Common myeloid progenitor, CD34-positive (primary cell): ENCODE data around the gene SLC35A3.

Source experiments
- CTCF ChIA-PET: fragments of 350-600 bp; sonication (Branson Sonifier 250); formaldehyde crosslinking; loops from one replicate; lab custom pipeline; 2021; ENCODE audit warnings: antibody characterized with exemption; lab: Charles Lee
- POLR2A ChIA-PET: fragments of 350-600 bp; sonication (Branson Sonifier 250); formaldehyde crosslinking; loops from one replicate; lab custom pipeline; 2021; ENCODE audit warnings: antibody characterized with exemption; lab: Charles Lee
- DNase-seq, 3 donors: peaks; one replicate each; pipeline versions ENCODE4 v3.0.0 to v3.0.0-alpha.2; 2013
- H3K27ac ChIP-seq, 2 experiments: 1 replicate in 1 of 2; 2 replicates in 1 of 2; pipeline ENCODE4 v1.7.0; 2013; ENCODE audit warnings: inconsistent platforms in 2 of 2, low read length in 2 of 2, mild to moderate bottlenecking in 2 of 2, low read depth in 1 of 2, moderate library complexity in 1 of 2; ENCODE audit not compliant: severe bottlenecking in 2 of 2, insufficient read depth in 1 of 2, poor library complexity in 1 of 2
- H3K27me3 ChIP-seq, 5 experiments: replicated peaks in 2 of 5; 1 replicate in 3 of 5; 2 replicates in 2 of 5; pipeline versions ENCODE4 v1.6.1 to v1.7.0; 2013; ENCODE audit warnings: low read length in 4 of 5, mild to moderate bottlenecking in 2 of 5, moderate library complexity in 2 of 5, inconsistent platforms in 1 of 5; ENCODE audit not compliant: insufficient read depth in 5 of 5, control insufficient read depth in 4 of 5
- H3K36me3 ChIP-seq, 4 experiments: 1 replicate in 2 of 4; 2 replicates in 2 of 4; pipeline versions ENCODE4 v1.6.1 to v1.7.0; 2013; ENCODE audit warnings: low read length in 3 of 4, control low read depth in 1 of 4, mild to moderate bottlenecking in 1 of 4; ENCODE audit not compliant: control insufficient read depth in 4 of 4, insufficient read depth in 4 of 4
- H3K4me1 ChIP-seq, 4 experiments: 1 replicate in 3 of 4; 2 replicates in 1 of 4; pipeline versions ENCODE4 v1.6.1 to v1.7.1; 2013; ENCODE audit warnings: low read length in 3 of 4, mild to moderate bottlenecking in 3 of 4, control low read depth in 1 of 4, inconsistent platforms in 1 of 4, moderate library complexity in 1 of 4; ENCODE audit not compliant: control insufficient read depth in 4 of 4, insufficient read depth in 4 of 4; ENCODE audit errors: control extremely low read depth in 1 of 4
- H3K4me3 ChIP-seq, 7 experiments: 1 replicate in 4 of 7; 2 replicates in 3 of 7; pipeline versions ENCODE4 v1.5.1 to v1.7.0; 2013; ENCODE audit warnings: mild to moderate bottlenecking in 7 of 7, low read length in 6 of 7, moderate library complexity in 6 of 7, inconsistent platforms in 2 of 7, low read depth in 2 of 7, control low read depth in 1 of 7; ENCODE audit not compliant: insufficient read depth in 4 of 7, control insufficient read depth in 1 of 7; ENCODE audit errors: extremely low read depth in 1 of 7
- H3K9me3 ChIP-seq, 5 experiments: 1 replicate in 4 of 5; 2 replicates in 1 of 5; pipeline versions ENCODE4 v1.6.1 to v1.7.1; 2013; ENCODE audit warnings: low read length in 4 of 5, mild to moderate bottlenecking in 2 of 5, inconsistent platforms in 1 of 5, low read depth in 1 of 5, moderate library complexity in 1 of 5; ENCODE audit not compliant: control insufficient read depth in 4 of 5, insufficient read depth in 2 of 5; ENCODE audit errors: control extremely low read depth in 1 of 5
- WGBS: methylation state at CpG from one replicate; pipeline ENCODE4 v1.1.5; 2013; ENCODE audit not compliant: insufficient coverage; 5-methylcytosine and 5-hydroxymethylcytosine counted together

The SLC35A3 gene

GRCh38 chr1:99996951-99997350, 27.2 kb downstream of the SLC35A3 start:
- no peak for DNase-seq
- 100% methylated on average over 2 of the region's 4 CpGs for WGBS
- peaks cover 11 to 44% (median 16%) of the 10 kb centered on the region in 4 experiments for H3K36me3 ChIP-seq
- no peaks in the 10 kb centered on the region for H3K27me3 ChIP-seq
- ChIA-PET POLR2A (no interaction called here), CTCF (no interaction called here)
- peaks cover 1 to 19% (median 6%) of the 10 kb centered on the region in 5 experiments for H3K9me3 ChIP-seq
- H3K27ac ChIP-seq = no peak overlapping the region
- no peak overlapping the region for H3K4me3 ChIP-seq
- H3K4me1 ChIP-seq = no peaks in the 10 kb centered on the region

- Histone ChIP-seq H3K9me3 (peaks cover 2 to 22% (median 4%) of the 10 kb centered on the region in 5 experiments), H3K36me3 (peaks cover 0 to 41% (median 5%) of the 10 kb centered on the region in 4 experiments), H3K27me3 (no peaks in the 10 kb centered on the region), H3K27ac (no peak overlapping the region), H3K4me1 (no peaks in the 10 kb centered on the region), H3K4me3 (no peak overlapping the region)
- WGBS = no CpG with 5 or more reads among the region's 2 CpGs
- ChIA-PET POLR2A (no interaction called here), CTCF (interaction anchor here (1.0 kb wide), 1 partner anchor 31 kb away, joined by 3 read pairs; no protein-coding TSS in a partner anchor)
- no peak for DNase-seq
These were observed 31.7 kb downstream of the SLC35A3 start for GRCh38 chr1:100001462-100001861.

- Histone ChIP-seq H3K36me3 (peaks cover 2 to 29% (median 8%) of the 10 kb centered on the region in 4 experiments), H3K27ac (no peak overlapping the region), H3K4me1 (no peaks in the 10 kb centered on the region), H3K27me3 (no peaks in the 10 kb centered on the region), H3K4me3 (no peak overlapping the region), H3K9me3 (peaks cover 2 to 22% (median 4%) of the 10 kb centered on the region in 5 experiments)
- no CpG with 5 or more reads among the region's 1 CpG for WGBS
- CTCF ChIA-PET = no interaction called here
- POLR2A ChIA-PET = no interaction called here
- no peak for DNase-seq
These were observed 35.6 kb downstream of the SLC35A3 start for GRCh38 chr1:100005424-100005823.

GRCh38 chr1:100006688-100007087, 36.9 kb downstream of the SLC35A3 start:
- ChIA-PET POLR2A (no interaction called here), CTCF (no interaction called here)
- Histone ChIP-seq H3K27ac (no peak overlapping the region), H3K36me3 (peaks cover 2 to 29% (median 8%) of the 10 kb centered on the region in 4 experiments), H3K27me3 (no peaks in the 10 kb centered on the region), H3K9me3 (peaks cover 2 to 22% (median 4%) of the 10 kb centered on the region in 5 experiments), H3K4me1 (no peaks in the 10 kb centered on the region), H3K4me3 (no peak overlapping the region)
- DNase-seq = no peak
- WGBS = no CpG with 5 or more reads among the region's 2 CpGs

GRCh38 chr1:100009458-100009857, 39.7 kb downstream of the SLC35A3 start:
- H3K4me3 ChIP-seq = no peak overlapping the region
- H3K36me3 ChIP-seq = peaks cover 2 to 25% (median 6%) of the 10 kb centered on the region in 4 experiments
- CTCF ChIA-PET = interaction anchor here (1.5 kb wide), 1 partner anchor 39 kb away, joined by 3 read pairs; the partner anchor contains the start of gene SLC35A3
- POLR2A ChIA-PET = no interaction called here
- no peak for DNase-seq
- H3K4me1 ChIP-seq = no peaks in the 10 kb centered on the region
- H3K27me3 ChIP-seq = no peaks in the 10 kb centered on the region
- no peak overlapping the region for H3K27ac ChIP-seq
- H3K9me3 ChIP-seq = peaks cover 2 to 11% (median 4%) of the 10 kb centered on the region in 5 experiments

- no peaks in the 10 kb centered on the region for H3K27me3 ChIP-seq
- POLR2A ChIA-PET = no interaction called here
- peaks cover 0 to 4% (median 0%) of the 10 kb centered on the region in 5 experiments for H3K9me3 ChIP-seq
- 89% methylated on average over 1 of the region's 1 CpG for WGBS
- no peaks in the 10 kb centered on the region for H3K4me1 ChIP-seq
- CTCF ChIA-PET = interaction anchor here (0.6 to 1.1 kb wide), 3 partner anchors 37 to 1769 kb away, joined by 3 read pairs; no protein-coding TSS in a partner anchor
- H3K27ac ChIP-seq = no peak overlapping the region
- H3K4me3 ChIP-seq = no peak overlapping the region
- DNase-seq = no peak
- H3K36me3 ChIP-seq = peaks cover 0 to 19% (median 6%) of the 10 kb centered on the region in 4 experiments
These were observed 41.0 kb downstream of the SLC35A3 start for GRCh38 chr1:100010804-100011203.

GRCh38 chr1:100019220-100019619, 49.4 kb downstream of the SLC35A3 start:
- Histone ChIP-seq H3K36me3 (peaks cover 2 to 6% (median 3%) of the 10 kb centered on the region in 4 experiments), H3K9me3 (no peaks in the 10 kb centered on the region), H3K4me1 (no peaks in the 10 kb centered on the region), H3K27me3 (no peaks in the 10 kb centered on the region), H3K27ac (no peak overlapping the region), H3K4me3 (no peak overlapping the region)
- 80% methylated on average over 1 of the region's 1 CpG for WGBS
- ChIA-PET CTCF (interaction anchor here (1.8 kb wide), 1 partner anchor 29 kb away, joined by 4 read pairs; no protein-coding TSS in a partner anchor), POLR2A (no interaction called here)
- DNase-seq = no peak
